ENCODE data around the gene XYLB.

XYLB gene

DNA sequence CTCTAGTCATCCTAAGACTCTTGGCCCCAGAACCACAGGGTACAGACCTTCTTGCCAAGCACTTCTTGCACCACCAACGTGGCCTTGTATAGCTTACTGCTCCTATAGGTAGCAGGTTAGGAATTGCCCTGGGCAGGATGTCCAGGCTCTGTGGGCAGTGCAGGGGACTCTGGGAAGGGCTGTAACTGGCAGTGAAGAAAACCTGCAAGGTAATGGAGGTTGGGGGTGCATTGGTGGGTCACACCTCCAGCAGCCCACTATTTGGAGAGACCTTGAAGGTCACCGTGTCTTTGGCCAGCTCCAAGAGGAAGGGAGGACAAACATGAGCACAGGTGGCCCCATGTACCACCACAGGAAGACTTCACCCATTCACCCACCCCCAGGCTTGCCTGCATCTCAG lies 21.3 kb upstream of the XYLB start:
- no peak for TF ChIP-seq FOXM1 (IDR thresholded peaks at IDR 0.05; ENCODE audit: borderline replicate concordance, low read depth)
- TF ChIP-seq REST (IDR thresholded peaks at IDR 0.05; ENCODE audit: low read depth), result no peak
- no peak for TF ChIP-seq CREB1 (IDR thresholded peaks at IDR 0.05; ENCODE audit: low read depth)
- no peak for TF ChIP-seq TAF1 (IDR thresholded peaks at IDR 0.05; ENCODE audit: low read depth)
- TF ChIP-seq RAD21 (IDR thresholded peaks at IDR 0.05; ENCODE audit: low read depth), result no peak
- TF ChIP-seq NFIC (IDR thresholded peaks at IDR 0.05), result no peak
- TF ChIP-seq, protein P1, sequence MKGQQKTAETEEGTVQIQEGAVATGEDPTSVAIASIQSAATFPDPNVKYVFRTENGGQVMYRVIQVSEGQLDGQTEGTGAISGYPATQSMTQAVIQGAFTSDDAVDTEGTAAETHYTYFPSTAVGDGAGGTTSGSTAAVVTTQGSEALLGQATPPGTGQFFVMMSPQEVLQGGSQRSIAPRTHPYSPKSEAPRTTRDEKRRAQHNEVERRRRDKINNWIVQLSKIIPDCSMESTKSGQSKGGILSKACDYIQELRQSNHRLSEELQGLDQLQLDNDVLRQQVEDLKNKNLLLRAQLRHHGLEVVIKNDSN (IDR thresholded peaks at IDR 0.05), result no peak
- no peak for TF ChIP-seq EGR1 (IDR thresholded peaks at IDR 0.05)

DNA sequence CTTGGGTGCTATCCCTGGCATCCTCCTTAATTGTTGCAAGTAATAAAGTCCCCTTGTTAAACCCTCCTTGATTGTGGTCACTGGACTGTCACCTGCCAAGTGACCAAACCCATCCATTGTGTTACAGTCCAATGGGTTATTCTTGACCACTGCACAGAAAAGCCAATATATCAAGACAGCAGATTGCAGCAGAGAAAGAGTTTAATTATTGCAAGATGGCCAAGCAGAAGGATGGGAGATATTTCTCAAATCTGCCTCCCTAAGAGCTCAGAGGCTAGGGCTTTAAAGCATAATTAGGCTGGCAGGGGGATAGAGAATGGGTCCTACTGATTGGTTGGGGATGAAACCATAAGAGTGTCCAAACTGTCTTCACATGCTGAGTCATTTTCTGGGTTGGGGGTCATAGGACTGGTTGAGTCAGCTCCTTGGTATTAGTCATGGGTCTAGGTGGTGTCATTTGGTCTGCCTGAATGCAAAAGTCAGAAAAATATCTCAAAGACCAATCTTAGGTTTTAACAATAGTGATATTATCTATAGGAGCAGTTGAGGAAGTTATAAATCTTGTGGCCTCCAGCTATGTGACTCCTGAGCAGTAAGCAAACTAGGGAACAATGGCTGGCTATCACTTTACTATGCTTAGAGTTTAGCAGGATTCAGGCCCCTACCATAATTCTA lies 19.1 kb upstream of the XYLB start:
- TF ChIP-seq NFIC (IDR thresholded peaks at IDR 0.05), result no peak

GRCh38 chr3:38331257-38332022 lies 15.1 kb upstream of the XYLB start:
- TF ChIP-seq CREB1 (IDR thresholded peaks at IDR 0.05; ENCODE audit: low read depth) (no peak), EP300 (IDR thresholded peaks at IDR 0.05; ENCODE audit: borderline replicate concordance) (no peak), YY1 (IDR thresholded peaks at IDR 0.05; ENCODE audit: low read depth) (no peak), REST (IDR thresholded peaks at IDR 0.05; ENCODE audit: low read depth) (no peak), NFIC (IDR thresholded peaks at IDR 0.05) (no peak)

GRCh38 chr3:38332201-38332600 lies 14.4 kb upstream of the XYLB start:
- TF ChIP-seq, protein P2, sequence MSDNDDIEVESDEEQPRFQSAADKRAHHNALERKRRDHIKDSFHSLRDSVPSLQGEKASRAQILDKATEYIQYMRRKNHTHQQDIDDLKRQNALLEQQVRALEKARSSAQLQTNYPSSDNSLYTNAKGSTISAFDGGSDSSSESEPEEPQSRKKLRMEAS (IDR thresholded peaks at IDR 0.05), result no peak
- TF ChIP-seq CREB1 (IDR thresholded peaks at IDR 0.05; ENCODE audit: low read depth) (no peak), TAF1 (IDR thresholded peaks at IDR 0.05; ENCODE audit: low read depth) (no peak), TCF12 (IDR thresholded peaks at IDR 0.05; ENCODE audit: low read depth) (no peak), NFIC (IDR thresholded peaks at IDR 0.05) (no peak), REST (IDR thresholded peaks at IDR 0.05; ENCODE audit: low read depth) (no peak), FOXM1 (IDR thresholded peaks at IDR 0.05; ENCODE audit: borderline replicate concordance, low read depth) (no peak)

DNA sequence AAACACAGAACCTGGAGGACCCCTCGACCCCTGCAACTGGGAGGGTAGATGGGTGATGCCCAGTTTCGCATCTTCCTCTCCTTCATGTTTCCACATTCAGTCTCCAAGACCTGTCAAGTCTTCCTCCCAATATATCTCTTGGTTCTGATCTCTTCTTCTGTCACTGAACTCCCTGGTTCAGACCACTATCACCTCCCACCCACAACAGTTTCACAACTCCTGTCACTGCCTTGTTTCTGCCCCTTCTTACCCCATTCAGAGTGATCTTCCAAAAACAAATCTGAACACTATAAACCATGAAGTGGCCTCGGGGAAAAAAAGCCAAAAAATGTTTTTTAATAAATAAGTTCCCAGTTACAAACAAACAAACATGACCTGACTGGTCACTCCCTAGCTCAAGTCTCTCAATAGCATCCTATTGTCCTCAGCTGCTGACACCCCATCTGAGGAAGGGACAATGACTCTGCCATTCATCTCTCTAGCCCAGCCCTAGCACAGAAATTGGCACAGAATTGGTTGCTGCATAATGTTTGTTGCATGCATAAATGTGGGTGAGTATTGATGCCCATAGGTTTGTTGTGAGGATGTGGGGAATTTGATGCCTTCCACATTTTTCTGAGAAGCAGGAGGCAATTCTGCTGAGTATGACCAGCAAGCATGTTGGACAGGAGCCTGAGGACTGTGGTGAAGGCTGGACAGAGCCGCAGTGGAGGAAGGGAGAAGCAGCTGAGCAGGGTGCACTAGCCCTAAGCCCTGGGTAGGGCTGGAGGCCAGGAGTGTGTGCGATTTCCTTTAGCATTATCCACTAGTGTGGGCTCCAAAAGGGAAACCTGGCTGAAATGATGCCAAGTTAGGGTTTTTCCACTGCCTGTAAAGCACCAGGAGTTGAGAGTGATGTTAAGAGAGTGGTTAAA lies 12.2 kb upstream of the XYLB start:
- TF ChIP-seq EGR1 (IDR thresholded peaks at IDR 0.05), result no peak
- TF ChIP-seq REST (IDR thresholded peaks at IDR 0.05; ENCODE audit: low read depth), result peak; percentile 38; the same call in 1 of the 2 replicates

Measured in Ishikawa (cell line).